Activated CD8-positive, alpha-beta memory T cell treated with anti-CD3 and anti-CD28 coated beads for 1 hour (primary cell): ENCODE data around the gene QSOX2.

Experiments used
- DNase-seq, 2 donors: peaks; one replicate each; pipeline ENCODE4 v3.0.0-alpha.2; 2020; ENCODE audit warnings: low read depth in 1 of 2; ENCODE audit errors: extremely low read depth in 1 of 2

Gene QSOX2

DNA sequence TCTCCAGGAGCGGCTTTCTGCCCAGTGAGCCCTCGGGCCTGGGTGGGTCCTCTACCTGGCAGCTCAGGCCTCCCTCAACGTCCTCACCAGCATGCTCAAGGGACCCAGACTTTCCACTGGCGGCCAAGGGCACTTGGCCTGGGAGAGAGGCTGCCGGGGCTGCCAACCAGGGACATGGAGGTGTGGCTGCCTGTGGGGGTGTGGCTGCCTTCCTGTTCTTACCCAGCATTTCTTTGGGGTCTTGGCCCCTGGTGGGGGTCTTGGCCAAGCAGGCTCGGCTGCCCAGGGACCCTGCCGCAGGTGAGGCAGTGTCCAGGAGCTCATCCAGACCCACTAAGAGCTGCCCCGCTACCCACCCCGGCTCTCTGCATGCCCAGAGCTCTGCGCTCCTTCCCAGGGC is 7.2 kb upstream of the QSOX2 start:
- DNase-seq = no peak

DNA sequence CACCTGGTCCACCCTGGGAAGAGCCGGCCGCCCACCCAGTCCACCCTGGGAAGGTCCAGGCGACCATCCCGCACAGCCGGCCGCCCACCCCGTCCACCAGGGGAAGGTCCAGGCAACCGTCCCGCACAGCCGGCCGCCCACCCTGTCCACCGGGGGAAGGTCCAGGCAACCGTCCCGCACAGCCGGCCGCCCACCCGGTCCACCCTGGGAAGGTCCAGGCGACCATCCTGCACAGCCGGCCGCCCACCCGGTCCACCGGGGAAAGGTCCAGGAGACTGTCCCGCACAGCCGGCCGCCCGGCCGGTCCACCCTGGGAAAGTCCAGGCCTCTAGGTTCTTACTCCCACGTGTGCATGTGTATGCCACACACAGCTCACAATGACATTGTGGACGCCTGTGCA is 6.7 kb upstream of the QSOX2 start:
- DNase-seq = no peak

GRCh38 chr9:136251264-136252115 is 5.9 kb upstream of the QSOX2 start:
- DNase-seq = no peak

GRCh38 chr9:136250676-136251075 is 5.1 kb upstream of the QSOX2 start:
- DNase-seq = no peak

DNA sequence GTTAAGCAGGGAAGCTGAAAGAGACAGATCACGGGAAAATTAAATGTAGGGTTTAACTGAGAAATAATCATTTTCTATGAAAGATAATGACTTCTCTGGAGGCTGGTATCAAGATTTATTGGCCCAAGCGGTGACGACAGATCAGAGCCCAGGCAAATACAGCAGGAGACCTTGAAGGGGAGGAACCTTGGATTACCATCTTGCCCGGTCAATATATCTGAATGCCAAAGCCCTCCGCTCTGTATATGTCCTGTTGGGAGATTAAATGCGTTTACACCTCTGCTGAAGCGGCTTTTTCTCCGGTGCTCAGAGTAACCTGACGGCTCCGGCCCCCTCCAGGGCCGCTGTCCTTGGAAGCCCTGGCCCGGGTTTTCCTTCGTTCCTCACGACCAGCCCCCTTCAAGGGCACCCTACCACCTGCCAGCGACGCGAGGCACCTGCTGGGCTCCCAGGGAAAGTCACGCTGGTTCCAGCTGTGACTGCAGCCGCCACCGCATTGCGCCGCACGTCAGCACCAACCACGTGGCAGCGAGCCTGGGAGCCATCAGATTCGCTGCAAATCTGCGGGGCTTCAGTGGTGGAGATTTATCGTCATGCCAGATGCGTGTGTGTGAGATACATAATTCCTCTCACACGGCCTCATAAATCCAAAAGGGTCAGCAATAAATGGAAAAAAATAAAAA is 4.4 kb upstream of the QSOX2 start:
- no peak for DNase-seq

DNA sequence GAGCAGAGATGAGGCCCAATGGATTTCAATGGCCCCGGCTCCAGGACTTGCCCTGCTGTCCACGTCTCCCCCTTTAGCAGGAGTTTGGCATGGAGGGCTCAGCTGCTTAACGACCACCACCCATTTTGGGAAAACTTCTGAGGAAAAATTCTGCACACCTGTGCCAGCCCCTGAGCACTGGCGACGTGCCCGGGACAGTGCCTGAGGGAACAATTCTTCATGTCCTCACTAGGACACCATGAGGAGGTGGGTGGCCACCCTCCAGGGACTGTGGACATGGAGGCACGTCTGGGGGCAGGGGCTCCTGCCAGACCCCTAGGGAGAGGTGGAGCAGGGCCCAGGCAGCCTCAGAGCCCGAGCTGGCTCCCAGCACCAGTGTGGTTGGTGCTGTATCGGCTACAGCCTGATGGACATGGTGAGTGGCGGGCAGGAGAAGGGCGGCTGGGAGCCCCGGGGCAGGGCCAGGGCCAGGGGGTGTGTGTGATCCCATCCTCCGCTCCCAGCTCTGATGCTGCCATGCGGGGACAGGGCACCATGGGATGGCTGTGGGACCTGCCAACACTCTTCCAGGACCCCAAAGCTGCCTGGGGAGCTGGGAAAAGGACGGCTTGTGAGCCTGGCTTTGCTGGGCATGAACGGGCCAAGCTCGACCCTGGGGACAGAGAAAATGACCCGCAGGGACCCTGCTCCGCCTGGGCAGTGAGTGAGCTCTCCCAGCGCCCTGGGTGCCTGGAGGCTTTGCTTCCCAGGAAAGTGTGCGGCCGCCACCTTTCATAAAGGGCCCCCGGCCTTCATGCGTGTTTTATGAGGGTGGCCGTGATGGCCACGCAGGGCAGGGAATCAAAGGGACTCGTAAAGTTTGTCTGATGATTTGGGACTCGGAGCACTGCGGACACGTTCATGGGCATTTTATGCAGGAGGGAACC is 3.6 kb upstream of the QSOX2 start:
- DNase-seq = no peak

- DNase-seq = no peak
These were observed 2.5 kb upstream of the QSOX2 start for GRCh38 chr9:136247947-136248637.

- DNase-seq = no peak
These were observed 1.9 kb upstream of the QSOX2 start for GRCh38 chr9:136247551-136247916.

DNA sequence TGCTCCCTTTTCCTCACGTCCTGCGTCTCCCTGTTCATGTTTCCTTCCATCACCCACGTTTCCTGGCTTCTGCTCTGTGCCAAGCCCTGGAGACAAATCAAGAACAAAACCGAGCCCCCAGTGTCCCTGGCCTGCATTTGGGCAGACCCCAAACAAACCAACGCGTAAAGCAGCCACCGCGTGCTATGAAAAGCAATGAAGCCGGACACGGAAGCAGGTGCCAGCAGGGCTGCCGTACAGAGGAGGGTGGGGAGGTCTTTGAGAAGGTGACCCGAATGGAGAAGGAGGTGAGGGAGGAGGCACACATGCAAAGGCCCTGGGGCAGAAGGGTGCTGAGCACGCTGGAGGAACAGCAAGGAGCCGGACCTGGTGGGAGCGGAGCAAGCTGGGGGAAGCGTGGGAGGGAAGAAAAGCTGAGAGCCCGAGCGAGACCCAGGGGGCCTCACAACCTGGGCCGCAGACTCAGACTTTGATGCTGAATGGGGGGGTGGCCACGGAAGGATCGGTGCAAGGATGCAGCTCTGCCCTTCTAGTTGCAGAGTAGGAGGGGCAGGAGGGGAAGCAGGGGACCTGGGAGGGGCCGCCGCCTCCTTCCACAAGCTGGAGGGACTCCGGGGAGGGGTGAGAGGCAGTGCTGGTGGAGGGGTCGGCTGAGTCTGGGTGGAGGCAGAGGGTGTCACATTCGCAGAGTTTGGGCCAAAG is 1.4 kb upstream of the QSOX2 start:
- no peak for DNase-seq

DNA sequence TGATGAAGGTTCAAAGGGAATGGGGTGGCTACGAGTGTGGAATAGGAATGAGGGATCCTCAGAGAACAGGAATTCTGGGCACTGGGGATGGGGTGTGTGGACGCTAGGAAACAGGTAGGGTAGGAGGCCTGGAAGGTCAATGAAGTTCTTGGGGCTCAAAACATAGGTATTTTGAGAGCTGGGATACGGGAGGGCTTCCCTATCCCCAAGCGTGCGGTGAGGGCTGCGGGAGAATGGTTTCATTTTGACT is 718 bp downstream of the QSOX2 start:
- DNase-seq = no peak

GRCh38 chr9:136244122-136244968 is 1.3 kb downstream of the QSOX2 start:
- DNase-seq = no peak

DNA sequence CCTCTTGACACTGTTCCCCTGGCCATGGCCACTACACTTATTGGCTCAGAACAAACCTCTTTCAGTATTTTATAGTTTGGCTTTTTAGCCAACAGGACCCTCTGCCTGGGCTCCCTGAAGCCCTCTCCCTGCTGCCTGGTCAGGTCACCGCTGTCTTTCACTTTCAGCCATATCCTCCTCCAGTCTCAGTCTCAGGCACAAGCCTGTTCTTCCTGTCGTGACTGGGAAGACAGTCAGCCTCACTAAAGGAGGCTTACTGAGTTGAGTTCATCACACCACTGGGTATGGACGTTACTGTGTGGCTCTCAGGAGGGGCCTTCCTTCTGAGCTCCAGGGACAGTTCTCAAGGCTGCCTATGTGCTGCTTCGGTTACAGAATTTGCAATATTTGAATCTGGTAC is 2.0 kb downstream of the QSOX2 start:
- no peak for DNase-seq

- DNase-seq = no peak
These were observed 2.6 kb downstream of the QSOX2 start for GRCh38 chr9:136242918-136243525.

GRCh38 chr9:136242248-136242647 is 3.4 kb downstream of the QSOX2 start:
- DNase-seq = no peak

- DNase-seq = no peak
These were observed 4.1 kb downstream of the QSOX2 start for GRCh38 chr9:136241542-136241941.

DNA sequence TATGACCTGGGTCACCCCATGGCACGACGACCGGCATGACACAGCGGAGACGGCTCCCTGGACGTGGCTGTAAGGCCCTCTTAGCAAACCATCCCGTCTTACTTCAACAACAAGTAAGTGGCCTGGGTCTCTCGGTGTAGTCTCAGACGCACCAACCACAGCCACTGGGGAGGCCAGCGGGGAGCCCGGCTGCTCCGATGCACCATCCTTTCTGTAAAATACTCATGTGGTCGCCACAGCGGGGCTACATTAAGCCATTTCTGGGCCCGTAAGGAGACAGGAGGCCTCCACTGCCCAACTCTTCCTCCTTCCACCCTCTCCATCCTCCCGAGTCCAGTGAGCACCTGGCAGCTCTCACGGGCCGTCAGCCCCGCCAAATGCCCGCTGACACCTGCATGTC is 4.7 kb downstream of the QSOX2 start:
- DNase-seq = no peak

DNA sequence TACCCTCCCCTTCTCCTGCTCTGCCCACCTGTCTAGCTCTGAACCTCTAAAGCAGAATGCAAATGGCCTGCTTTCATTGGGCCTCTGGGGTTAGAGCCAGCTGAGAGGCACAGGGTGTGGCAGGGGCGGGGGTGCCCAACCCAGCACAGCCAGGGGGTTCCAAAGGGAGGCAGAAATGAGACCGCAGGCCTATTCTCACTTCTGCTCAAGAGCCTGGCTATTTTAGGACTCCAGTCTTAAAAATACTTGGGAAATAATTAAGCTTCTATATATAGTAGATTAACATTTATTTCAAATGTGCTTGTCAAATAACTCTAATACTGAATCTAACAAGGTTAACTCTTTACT is 5.7 kb downstream of the QSOX2 start:
- DNase-seq = no peak

- DNase-seq = no peak
These were observed 6.3 kb downstream of the QSOX2 start for GRCh38 chr9:136239135-136239982.
